Naive thymus-derived CD4-positive, alpha-beta T cell (primary cell): ENCODE results near the gene CMIP. TPM values are rescaled to one million over a fixed set of nuclear protein-coding genes. Genes with fewer than 3 reads are reported as not detected.

Experiments used
- ATAC-seq: fragments of 150-1000 bp; cut with Tn5 transposase; 2 replicates; pipeline ENCODE4 v1.10.0; 2021; ENCODE audit warnings: mild to moderate bottlenecking, moderate library complexity
- CTCF ChIA-PET: fragments of 350-600 bp; sonication (Branson Sonifier 250); formaldehyde crosslinking; loops from one replicate; lab custom pipeline; 2021; ENCODE audit warnings: antibody characterized with exemption; lab: Charles Lee
- POLR2A ChIA-PET: fragments of 350-600 bp; sonication (Branson Sonifier 250); formaldehyde crosslinking; loops from one replicate; lab custom pipeline; 2021; ENCODE audit warnings: antibody characterized with exemption, inconsistent platforms; lab: Charles Lee
- DNase-seq, 9 donors: peaks; one replicate each; pipeline versions ENCODE4 v3.0.0 to v3.0.0-alpha.2; 2020 to 2022; ENCODE audit warnings: mixed read lengths in 1 of 9
- H3K27ac ChIP-seq: one replicate; pipeline ENCODE4 v1.7.0; 2013; ENCODE audit warnings: mild to moderate bottlenecking, low read depth, low read length, moderate library complexity
- H3K27me3 ChIP-seq, 2 donors: one replicate each; pipeline ENCODE4 v1.7.0; 2013; ENCODE audit warnings: low read length in 2 of 2, mild to moderate bottlenecking in 2 of 2, moderate library complexity in 2 of 2; ENCODE audit not compliant: control insufficient read depth in 2 of 2, insufficient read depth in 2 of 2
- H3K36me3 ChIP-seq, 3 experiments: 1 replicate in 2 of 3; 2 replicates in 1 of 3; pipeline ENCODE4 v1.7.0; 2013; ENCODE audit warnings: low read length in 3 of 3, mild to moderate bottlenecking in 3 of 3, moderate library complexity in 1 of 3; ENCODE audit not compliant: insufficient read depth in 3 of 3, control insufficient read depth in 2 of 3
- H3K4me1 ChIP-seq, 2 donors: one replicate each; pipeline ENCODE4 v1.7.0; 2013; ENCODE audit warnings: low read length in 2 of 2, mild to moderate bottlenecking in 2 of 2, moderate library complexity in 1 of 2; ENCODE audit not compliant: control insufficient read depth in 2 of 2, insufficient read depth in 2 of 2
- H3K4me3 ChIP-seq: 2 replicates; pipeline ENCODE4 v1.7.0; 2013; ENCODE audit warnings: mild to moderate bottlenecking, low read length
- H3K9me3 ChIP-seq, 3 experiments: 1 replicate in 2 of 3; 2 replicates in 1 of 3; pipeline ENCODE4 v1.7.0; 2013; ENCODE audit warnings: low read length in 3 of 3; ENCODE audit not compliant: control insufficient read depth in 2 of 3
- H3K27ac Mint-ChIP-seq, 9 donors: one replicate each; pipeline ENCODE4 v1.8.0; 2020 to 2022; ENCODE audit warnings: mixed read lengths in 9 of 9, mild to moderate bottlenecking in 8 of 9, moderate library complexity in 5 of 9, inconsistent platforms in 2 of 9
- H3K27me3 Mint-ChIP-seq, 5 donors: one replicate each; pipeline ENCODE4 v1.8.0; 2021 to 2022; ENCODE audit warnings: mixed read lengths in 5 of 5, mild to moderate bottlenecking in 1 of 5
- H3K36me3 Mint-ChIP-seq, 5 donors: one replicate each; pipeline ENCODE4 v1.8.0; 2020 to 2022; ENCODE audit warnings: mixed read lengths in 5 of 5, mild to moderate bottlenecking in 3 of 5, inconsistent platforms in 1 of 5
- H3K4me1 Mint-ChIP-seq, 7 donors: one replicate each; pipeline ENCODE4 v1.8.0; 2020 to 2022; ENCODE audit warnings: mixed read lengths in 7 of 7, mild to moderate bottlenecking in 3 of 7, inconsistent platforms in 1 of 7
- H3K4me3 Mint-ChIP-seq, 10 donors: one replicate each; pipeline ENCODE4 v1.8.0; 2020 to 2022; ENCODE audit warnings: mild to moderate bottlenecking in 10 of 10, mixed read lengths in 10 of 10, moderate library complexity in 6 of 10, inconsistent platforms in 2 of 10
- H3K9me3 Mint-ChIP-seq, 11 donors: one replicate each; pipeline ENCODE4 v1.8.0; 2020 to 2022; ENCODE audit warnings: mixed read lengths in 11 of 11, mild to moderate bottlenecking in 4 of 11, inconsistent platforms in 1 of 11, moderate library complexity in 1 of 11
- intact Hi-C, 2 donors: fragments of 100-400 bp; cut with micrococcal nuclease; formaldehyde crosslinking; loops; one replicate each; pipeline ENCODE4 v1.15.1; 2023
- polyA plus RNA-seq, 2 donors: library from polyadenylated mRNA; unstranded; fragments of 300-500 nt; fragmentation: Illumina TruSeq; gene quantifications; one replicate each; pipeline ENCODE4 v1.2.3, GENCODE V29; 2021
- total RNA-seq, 6 experiments: library from RNA in 5 of 6; stranded (reverse) in 5 of 6; gene quantifications; 1 replicate in 5 of 6; 2 replicates in 1 of 6; pipeline ENCODE4 v1.2.3 and lab custom pipeline; 2021 to 2026

CMIP gene
- total and polyA plus RNA-seq, 7 experiments from 2014 or later: 0.66 to 75.4 (median 34.3) TPM

DNA sequence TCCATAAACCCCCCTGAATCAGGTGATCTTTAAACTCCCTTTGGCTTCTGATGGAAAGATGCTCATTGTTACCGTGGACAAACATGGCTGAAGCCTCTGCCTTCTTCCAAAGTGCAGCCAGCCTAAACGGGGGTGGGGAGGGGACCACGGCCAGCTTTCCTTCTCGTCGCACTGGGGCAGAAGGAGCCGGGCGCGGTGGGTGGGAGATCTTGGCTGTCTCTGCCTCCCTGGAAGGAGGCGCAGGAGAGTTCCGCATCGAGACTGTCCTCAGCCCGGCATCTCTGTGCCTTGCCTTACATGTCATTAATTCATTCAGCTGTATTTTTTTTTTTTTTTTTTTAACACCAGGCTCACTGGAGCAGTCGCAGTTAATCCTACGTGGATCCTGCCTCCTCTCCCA, 171.2 kb downstream of the CMIP start:
- Histone ChIP-seq H3K36me3 (peaks cover 0 to 27% (median 0%) of the 10 kb centered on the region in 3 experiments), H3K9me3 (no peaks in the 10 kb centered on the region), H3K4me3 (no peak overlapping the region), H3K27me3 (no peaks in the 10 kb centered on the region), H3K27ac (peak overlapping the region; percentile 70), H3K4me1 (peaks cover 22% of the 10 kb centered on the region in 2 donors)
- no peaks in the 10 kb centered on the region for H3K27me3 Mint-ChIP-seq
- no peak overlapping the region for H3K4me3 Mint-ChIP-seq
- intact Hi-C loops: loop anchor here (1.0 to 5.0 kb wide), 7 partner anchors 17 to 213 kb away; no protein-coding TSS in a partner anchor
- no peaks in the 10 kb centered on the region for H3K9me3 Mint-ChIP-seq
- H3K27ac Mint-ChIP-seq: peak overlapping the region in 2 of 9 donors; percentile 88 to 89
- POLR2A ChIA-PET: interaction anchor here (1.3 to 1.4 kb wide), 2 partner anchors 16 to 170 kb away, joined by 3 to 4 read pairs; no protein-coding TSS in a partner anchor
- CTCF ChIA-PET: interaction anchor here (1.0 kb wide), 1 partner anchor 114 kb away, joined by 3 read pairs; no protein-coding TSS in a partner anchor
- H3K36me3 Mint-ChIP-seq: peaks cover 0 to 8% (median 4%) of the 10 kb centered on the region in 5 donors
- DNase-seq (no peak), ATAC-seq (no peak)
- peaks cover 0 to 12% (median 11%) of the 10 kb centered on the region in 7 donors for H3K4me1 Mint-ChIP-seq

DNA sequence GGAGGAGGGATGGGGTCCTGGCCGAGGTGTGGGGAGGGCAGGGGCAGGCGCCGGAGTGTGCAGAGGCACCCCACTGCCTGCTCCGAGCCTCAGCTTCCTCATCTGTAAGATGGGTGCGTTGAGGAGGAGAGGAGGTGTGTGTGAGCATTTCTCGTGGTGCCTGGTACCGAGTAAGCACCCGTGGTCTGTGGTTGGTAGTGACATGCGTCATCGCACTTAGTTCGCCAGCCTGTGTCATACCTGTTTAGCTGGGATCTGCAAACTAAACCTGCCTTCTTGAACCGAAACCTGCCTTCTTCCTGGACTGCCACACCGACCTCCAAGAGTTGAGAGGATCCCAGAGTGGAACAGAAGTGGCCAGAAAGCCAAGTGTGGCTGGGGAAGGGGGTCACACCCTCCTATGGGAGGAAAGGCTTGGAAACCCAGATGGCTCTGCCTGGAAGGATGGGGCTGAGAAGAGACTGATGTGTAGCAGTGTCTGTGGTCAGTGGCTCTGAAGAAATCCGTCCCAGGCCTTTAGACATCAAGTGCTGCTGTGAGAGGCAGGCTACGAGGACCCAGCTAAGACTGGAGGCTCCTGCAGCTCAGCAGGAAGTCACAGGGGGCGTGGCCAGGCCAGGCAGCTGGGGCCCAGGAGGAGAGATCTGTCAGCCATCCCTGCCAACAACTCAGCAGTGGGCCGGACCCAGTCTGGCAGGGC, 171.9 kb downstream of the CMIP start:
- peak; percentile 44 to 64 (median 56) for DNase-seq
- Histone ChIP-seq H3K27ac (peak overlapping the region; percentile 70), H3K27me3 (no peaks in the 10 kb centered on the region), H3K4me1 (peaks cover 22% of the 10 kb centered on the region in 2 donors), H3K4me3 (peak overlapping the region; percentile 34), H3K36me3 (peaks cover 0 to 27% (median 0%) of the 10 kb centered on the region in 3 experiments), H3K9me3 (no peaks in the 10 kb centered on the region)
- peaks cover 0 to 12% (median 10%) of the 10 kb centered on the region in 7 donors for H3K4me1 Mint-ChIP-seq
- CTCF ChIA-PET: interaction anchor here (0.9 to 1.0 kb wide), 3 partner anchors 14 to 212 kb away, joined by 3 to 6 read pairs (median 3); no protein-coding TSS in a partner anchor
- peak; percentile 92 for ATAC-seq
- no peaks in the 10 kb centered on the region for H3K9me3 Mint-ChIP-seq
- POLR2A ChIA-PET: interaction anchor here (0.6 to 1.5 kb wide), 4 partner anchors 16 to 207 kb away, joined by 3 to 8 read pairs (median 4); no protein-coding TSS in a partner anchor
- H3K27ac Mint-ChIP-seq: peak overlapping the region in 5 of 9 donors; percentile 78 to 93 (median 88)
- no peaks in the 10 kb centered on the region for H3K27me3 Mint-ChIP-seq
- intact Hi-C loops: loop anchor here (1.0 to 5.0 kb wide), 7 partner anchors 16 to 214 kb away; no protein-coding TSS in a partner anchor
- peak overlapping the region in 9 of 10 donors; percentile 26 to 64 (median 50) for H3K4me3 Mint-ChIP-seq
- H3K36me3 Mint-ChIP-seq: peaks cover 0 to 8% (median 4%) of the 10 kb centered on the region in 5 donors

DNA sequence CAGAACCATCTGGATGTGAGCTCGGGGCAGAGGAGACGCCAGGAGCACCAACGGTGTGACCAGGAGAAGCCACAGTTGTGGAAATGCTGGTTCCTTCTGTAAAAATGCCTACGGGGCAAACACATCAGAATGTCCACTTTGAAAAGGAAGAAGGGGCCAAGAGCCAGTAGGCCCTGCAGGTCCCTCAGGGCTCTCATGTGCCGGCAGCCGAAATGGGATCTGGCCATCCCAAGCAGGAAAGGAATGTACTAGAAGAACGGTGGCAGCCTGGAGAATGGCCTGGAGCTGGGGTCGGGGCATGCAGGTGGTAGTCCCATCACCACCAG, 172.4 kb downstream of the CMIP start:
- Histone ChIP-seq H3K27ac (peak overlapping the region; percentile 70), H3K9me3 (no peaks in the 10 kb centered on the region), H3K4me3 (peak overlapping the region; percentile 34), H3K36me3 (peaks cover 0 to 30% (median 0%) of the 10 kb centered on the region in 3 experiments), H3K27me3 (no peaks in the 10 kb centered on the region), H3K4me1 (peaks cover 22% of the 10 kb centered on the region in 2 donors)
- Mint-ChIP-seq H3K9me3 (no peaks in the 10 kb centered on the region), H3K4me3 (peak overlapping the region in 6 of 10 donors; percentile 47 to 64 (median 57)), H3K36me3 (peaks cover 0 to 10% (median 4%) of the 10 kb centered on the region in 5 donors), H3K27ac (peak overlapping the region in 5 of 9 donors; percentile 78 to 93 (median 88)), H3K27me3 (no peaks in the 10 kb centered on the region), H3K4me1 (peaks cover 0 to 12% (median 8%) of the 10 kb centered on the region in 7 donors)
- ChIA-PET POLR2A (interaction anchor here (0.6 to 1.5 kb wide), 4 partner anchors 15 to 207 kb away, joined by 3 to 8 read pairs (median 4); no protein-coding TSS in a partner anchor), CTCF (interaction anchor here (0.9 to 1.0 kb wide), 3 partner anchors 13 to 213 kb away, joined by 3 to 6 read pairs (median 3); no protein-coding TSS in a partner anchor)
- no peak for DNase-seq
- ATAC-seq: no peak
- intact Hi-C loops: loop anchor here (2.0 to 5.0 kb wide), 4 partner anchors 16 to 214 kb away; no protein-coding TSS in a partner anchor

DNA sequence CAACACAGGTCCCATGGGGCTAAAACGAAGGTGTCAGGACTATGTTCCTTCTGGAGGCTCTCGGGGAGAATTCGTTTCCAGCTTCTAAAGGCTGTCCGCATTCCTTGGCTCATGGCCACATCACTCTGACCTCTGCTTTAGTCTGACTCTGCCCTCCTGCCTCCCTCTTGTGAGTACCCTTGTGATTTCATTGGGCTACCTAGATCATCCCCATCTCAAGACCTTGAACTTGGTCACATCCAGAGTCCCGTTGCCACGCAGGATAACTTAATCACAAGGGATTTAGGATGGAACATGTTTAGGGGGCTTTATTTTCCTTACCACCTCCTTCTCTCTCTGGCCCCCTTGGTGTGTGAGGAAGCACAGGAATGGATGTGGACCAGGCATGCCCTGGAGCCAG, 173.6 kb downstream of the CMIP start:
- Mint-ChIP-seq H3K4me1 (peaks cover 0 to 12% (median 8%) of the 10 kb centered on the region in 7 donors), H3K27me3 (no peaks in the 10 kb centered on the region), H3K36me3 (peaks cover 0 to 14% (median 4%) of the 10 kb centered on the region in 5 donors), H3K4me3 (no peak overlapping the region), H3K27ac (peak overlapping the region in 4 of 9 donors; percentile 17 to 33 (median 22)), H3K9me3 (no peaks in the 10 kb centered on the region)
- ChIA-PET CTCF (interaction anchor here (0.6 to 2.3 kb wide), 2 partner anchors 105 to 189 kb away, joined by 3 to 7 read pairs; no protein-coding TSS in a partner anchor), POLR2A (no interaction called here)
- no peak for ATAC-seq
- Histone ChIP-seq H3K36me3 (peaks cover 0 to 37% (median 0%) of the 10 kb centered on the region in 3 experiments), H3K4me3 (no peak overlapping the region), H3K4me1 (peaks cover 22% of the 10 kb centered on the region in 2 donors), H3K27ac (no peak overlapping the region), H3K9me3 (no peaks in the 10 kb centered on the region), H3K27me3 (no peaks in the 10 kb centered on the region)
- no peak for DNase-seq
- intact Hi-C loops: loop anchor here in 1 of 2 donors (5.0 kb wide), 1 partner anchor 171 kb away; no protein-coding TSS in a partner anchor

DNA sequence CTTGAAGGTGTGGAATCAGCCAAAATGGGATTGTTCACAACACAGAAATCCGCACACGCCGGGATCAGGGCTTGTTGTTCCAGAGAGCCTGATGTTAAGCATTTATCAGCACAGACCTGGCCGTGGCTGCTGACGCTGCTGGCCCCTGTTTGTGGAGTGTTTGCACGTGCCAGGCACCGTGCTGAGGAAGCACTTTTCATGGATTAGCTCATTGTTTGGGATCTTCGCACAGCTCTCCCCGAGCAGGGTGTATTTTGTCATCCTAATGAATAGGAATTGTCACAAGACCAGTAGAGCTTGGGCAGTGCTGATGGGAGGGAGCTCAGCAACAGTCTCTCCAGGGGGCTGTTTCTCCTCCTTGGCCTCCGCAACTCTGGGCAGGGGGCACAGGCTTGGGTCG, 174.1 kb downstream of the CMIP start:
- H3K9me3 Mint-ChIP-seq: no peaks in the 10 kb centered on the region
- H3K36me3 Mint-ChIP-seq: peaks cover 0 to 17% (median 4%) of the 10 kb centered on the region in 5 donors
- Histone ChIP-seq H3K4me3 (no peak overlapping the region), H3K4me1 (peaks cover 22% of the 10 kb centered on the region in 2 donors), H3K9me3 (no peaks in the 10 kb centered on the region), H3K36me3 (peaks cover 0 to 37% (median 0%) of the 10 kb centered on the region in 3 experiments), H3K27me3 (no peaks in the 10 kb centered on the region), H3K27ac (no peak overlapping the region)
- H3K27me3 Mint-ChIP-seq: no peaks in the 10 kb centered on the region
- no peak overlapping the region for H3K4me3 Mint-ChIP-seq
- intact Hi-C loops: loop anchor here in 1 of 2 donors (5.0 kb wide), 1 partner anchor 171 kb away; no protein-coding TSS in a partner anchor
- ATAC-seq (no peak), DNase-seq (no peak)
- peak overlapping the region in 4 of 9 donors; percentile 9 to 33 (median 18) for H3K27ac Mint-ChIP-seq
- H3K4me1 Mint-ChIP-seq: peaks cover 0 to 17% (median 11%) of the 10 kb centered on the region in 7 donors
- ChIA-PET CTCF (interaction anchor here (0.6 to 2.3 kb wide), 2 partner anchors 105 to 189 kb away, joined by 3 to 7 read pairs; no protein-coding TSS in a partner anchor), POLR2A (no interaction called here)

DNA sequence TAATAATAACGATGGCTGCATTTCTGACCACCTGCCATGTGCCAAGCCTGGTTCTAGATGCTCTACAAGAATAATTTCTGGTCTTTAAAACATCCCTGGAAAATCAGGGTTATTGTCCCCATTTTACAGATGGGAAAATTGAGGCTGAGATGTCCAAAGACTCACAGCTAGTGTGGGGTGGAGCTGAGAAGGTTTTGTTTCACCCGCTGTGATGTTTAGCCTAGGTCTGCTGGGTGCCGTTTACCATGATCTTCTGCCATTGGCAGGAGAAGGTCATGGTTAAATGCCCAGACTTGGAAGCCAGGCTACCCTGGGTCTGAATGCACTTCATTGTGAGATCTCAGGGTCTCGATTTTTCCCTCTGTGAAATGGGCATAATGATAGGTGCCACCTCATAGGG, 175.4 kb downstream of the CMIP start:
- H3K4me3 ChIP-seq: no peak overlapping the region
- H3K27me3 Mint-ChIP-seq: no peaks in the 10 kb centered on the region

More for the DNA sequence above, 175.4 kb downstream of the CMIP start:
- DNase-seq: no peak
- H3K4me3 Mint-ChIP-seq: no peak overlapping the region
- ATAC-seq: no peak
- CTCF ChIA-PET: interaction anchor here (1.9 kb wide), 1 partner anchor 77 kb away, joined by 4 read pairs; no protein-coding TSS in a partner anchor
- peak overlapping the region in 2 of 9 donors; percentile 27 to 74 for H3K27ac Mint-ChIP-seq
- H3K9me3 Mint-ChIP-seq: peaks cover 0 to 2% (median 0%) of the 10 kb centered on the region in 11 donors
- POLR2A ChIA-PET: interaction anchor here (0.8 kb wide), 1 partner anchor 92 kb away, joined by 3 read pairs; no protein-coding TSS in a partner anchor
- H3K4me1 Mint-ChIP-seq: peaks cover 0 to 24% (median 12%) of the 10 kb centered on the region in 7 donors
- H3K27me3 ChIP-seq: no peaks in the 10 kb centered on the region
- no peaks in the 10 kb centered on the region for H3K9me3 ChIP-seq
- H3K4me1 ChIP-seq: peaks cover 22% of the 10 kb centered on the region in 2 donors
- H3K27ac ChIP-seq: no peak overlapping the region
- intact Hi-C loops: no loop called here
- H3K36me3 ChIP-seq: peaks cover 0 to 37% (median 0%) of the 10 kb centered on the region in 3 experiments
- H3K36me3 Mint-ChIP-seq: peaks cover 0 to 17% (median 4%) of the 10 kb centered on the region in 5 donors
